NB4 (cell line): ENCODE data around the gene COL23A1.

ENCODE experiments used
- POLR2A ChIP-seq: IDR thresholded peaks from 2 replicates; pipeline ENCODE4 v1.6.1; 2011; ENCODE audit warnings: mild to moderate bottlenecking; ENCODE audit not compliant: insufficient read length; ENCODE audit errors: extremely low read depth
- TF ChIP-seq, protein P1 (sequence below): IDR thresholded peaks from one replicate; pipeline ENCODE4 v1.5.1; 2012; ENCODE audit warnings: low read depth, low read length

DNA sequence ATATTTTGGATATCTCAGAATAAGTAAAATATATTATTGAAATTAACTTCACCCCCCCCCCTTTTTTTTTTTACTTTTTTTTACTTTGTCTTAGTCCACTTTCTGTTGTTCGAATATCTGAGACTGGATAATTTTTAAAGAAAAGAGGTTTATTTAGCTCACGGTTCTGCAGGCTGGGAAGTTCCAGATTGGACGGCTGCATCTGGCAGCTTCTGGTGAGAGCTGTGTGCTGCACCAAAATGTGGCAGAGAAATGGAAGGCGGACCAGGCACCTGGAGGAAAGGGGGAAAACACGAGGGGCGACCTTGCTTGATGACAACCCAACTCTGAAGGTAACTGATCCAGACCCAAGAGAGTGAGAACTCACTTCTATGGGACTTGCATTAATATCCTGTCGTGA is 397.4 kb downstream of the COL23A1 start:
- TF ChIP-seq, protein P1, sequence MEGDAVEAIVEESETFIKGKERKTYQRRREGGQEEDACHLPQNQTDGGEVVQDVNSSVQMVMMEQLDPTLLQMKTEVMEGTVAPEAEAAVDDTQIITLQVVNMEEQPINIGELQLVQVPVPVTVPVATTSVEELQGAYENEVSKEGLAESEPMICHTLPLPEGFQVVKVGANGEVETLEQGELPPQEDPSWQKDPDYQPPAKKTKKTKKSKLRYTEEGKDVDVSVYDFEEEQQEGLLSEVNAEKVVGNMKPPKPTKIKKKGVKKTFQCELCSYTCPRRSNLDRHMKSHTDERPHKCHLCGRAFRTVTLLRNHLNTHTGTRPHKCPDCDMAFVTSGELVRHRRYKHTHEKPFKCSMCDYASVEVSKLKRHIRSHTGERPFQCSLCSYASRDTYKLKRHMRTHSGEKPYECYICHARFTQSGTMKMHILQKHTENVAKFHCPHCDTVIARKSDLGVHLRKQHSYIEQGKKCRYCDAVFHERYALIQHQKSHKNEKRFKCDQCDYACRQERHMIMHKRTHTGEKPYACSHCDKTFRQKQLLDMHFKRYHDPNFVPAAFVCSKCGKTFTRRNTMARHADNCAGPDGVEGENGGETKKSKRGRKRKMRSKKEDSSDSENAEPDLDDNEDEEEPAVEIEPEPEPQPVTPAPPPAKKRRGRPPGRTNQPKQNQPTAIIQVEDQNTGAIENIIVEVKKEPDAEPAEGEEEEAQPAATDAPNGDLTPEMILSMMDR, result no peak
- no peak for TF ChIP-seq POLR2A
